Measurements from ENCODE around the gene PPP1R1C. TPM values are rescaled to one million over a fixed set of nuclear protein-coding genes. Genes with fewer than 3 reads are reported as not detected.

The PPP1R1C gene
- total RNA-seq, 4 donors from 2014 or later = 0.58 TPM; not detected in 3

GRCh38 chr2:182080493-182080892, 94.8 kb downstream of the PPP1R1C start:
- TF ChIP-seq EP300 (IDR thresholded peaks at IDR 0.05) = no peak
- no peak for TF ChIP-seq CTCF (IDR thresholded peaks at IDR 0.05)
- no peak for TF ChIP-seq POLR2A (IDR thresholded peaks at IDR 0.05)
- TF ChIP-seq POLR2AphosphoS5 (IDR thresholded peaks at IDR 0.05) = no peak
- H3K4me3 ChIP-seq = no peak overlapping the region
- H3K36me3 ChIP-seq = no peaks in the 10 kb centered on the region
- WGBS, 2 donors (ENCODE audit: low coverage in 1 of 2) = 85 to 100% methylated on average over 2 of the region's 2 CpGs
- ATAC-seq = no peak
- H3K9me3 ChIP-seq = no peaks in the 10 kb centered on the region
- H3K27me3 ChIP-seq = no peaks in the 10 kb centered on the region
- no peak overlapping the region for H3K27ac ChIP-seq
- H3K4me1 ChIP-seq = peaks cover 0 to 16% (median 6%) of the 10 kb centered on the region in 3 donors

- H3K4me3 ChIP-seq = no peak overlapping the region
- H3K36me3 ChIP-seq = no peaks in the 10 kb centered on the region
- WGBS, 2 donors (ENCODE audit: low coverage in 1 of 2) = 49 to 72% methylated on average over 3 to 4 of the region's 4 CpGs
- ATAC-seq = no peak
- no peaks in the 10 kb centered on the region for H3K27me3 ChIP-seq
- H3K27ac ChIP-seq = no peak overlapping the region
- H3K4me1 ChIP-seq = peaks cover 0 to 16% (median 6%) of the 10 kb centered on the region in 3 donors
- TF ChIP-seq POLR2AphosphoS5 (IDR thresholded peaks at IDR 0.05) (no peak), CTCF (IDR thresholded peaks at IDR 0.05) (no peak), EP300 (IDR thresholded peaks at IDR 0.05) (no peak), POLR2A (IDR thresholded peaks at IDR 0.05) (no peak)
- H3K9me3 ChIP-seq = no peaks in the 10 kb centered on the region
Observed at GRCh38 chr2:182081602-182082260, 96.1 kb downstream of the PPP1R1C start.

GRCh38 chr2:182088681-182089320, 103.1 kb downstream of the PPP1R1C start:
- no peak for ATAC-seq
- H3K36me3 ChIP-seq = no peaks in the 10 kb centered on the region

GRCh38 chr2:182090486-182090885, 104.8 kb downstream of the PPP1R1C start:
- peaks cover 0 to 10% (median 0%) of the 10 kb centered on the region in 3 donors for H3K9me3 ChIP-seq
- TF ChIP-seq POLR2AphosphoS5 (IDR thresholded peaks at IDR 0.05) (no peak), CTCF (IDR thresholded peaks at IDR 0.05) (no peak), POLR2A (IDR thresholded peaks at IDR 0.05) (no peak), EP300 (IDR thresholded peaks at IDR 0.05) (no peak)
- H3K27me3 ChIP-seq = no peaks in the 10 kb centered on the region
- H3K4me1 ChIP-seq = peaks cover 0 to 12% (median 0%) of the 10 kb centered on the region in 3 donors
- no peak overlapping the region for H3K27ac ChIP-seq
- 36 to 44% methylated on average over 3 of the region's 3 CpGs for WGBS, 2 donors (ENCODE audit: low coverage in 1 of 2)
- no peaks in the 10 kb centered on the region for H3K36me3 ChIP-seq
- no peak for ATAC-seq
- H3K4me3 ChIP-seq = no peak overlapping the region

More at GRCh38 chr2:182088681-182089320, 103.1 kb downstream of the PPP1R1C start:
- H3K27me3 ChIP-seq = no peaks in the 10 kb centered on the region
- TF ChIP-seq POLR2A (IDR thresholded peaks at IDR 0.05) (no peak), CTCF (IDR thresholded peaks at IDR 0.05) (no peak), POLR2AphosphoS5 (IDR thresholded peaks at IDR 0.05) (no peak), EP300 (IDR thresholded peaks at IDR 0.05) (no peak)
- no peak overlapping the region for H3K27ac ChIP-seq
- H3K4me1 ChIP-seq = peaks cover 0 to 12% (median 0%) of the 10 kb centered on the region in 3 donors
- 22 to 61% methylated on average over 3 of the region's 3 CpGs for whole genome bisulfite sequencing, 2 donors (ENCODE audit: low coverage in 1 of 2)
- H3K9me3 ChIP-seq = peaks cover 0 to 9% (median 0%) of the 10 kb centered on the region in 3 donors
- no peak overlapping the region for H3K4me3 ChIP-seq

Data from gastroesophageal sphincter (tissue), 4 donors.